ENCODE results near the gene COPG2.
A peak's percentile ranks its signal among the peaks of the same experiment; 100 is the strongest.

Gene COPG2

DNA sequence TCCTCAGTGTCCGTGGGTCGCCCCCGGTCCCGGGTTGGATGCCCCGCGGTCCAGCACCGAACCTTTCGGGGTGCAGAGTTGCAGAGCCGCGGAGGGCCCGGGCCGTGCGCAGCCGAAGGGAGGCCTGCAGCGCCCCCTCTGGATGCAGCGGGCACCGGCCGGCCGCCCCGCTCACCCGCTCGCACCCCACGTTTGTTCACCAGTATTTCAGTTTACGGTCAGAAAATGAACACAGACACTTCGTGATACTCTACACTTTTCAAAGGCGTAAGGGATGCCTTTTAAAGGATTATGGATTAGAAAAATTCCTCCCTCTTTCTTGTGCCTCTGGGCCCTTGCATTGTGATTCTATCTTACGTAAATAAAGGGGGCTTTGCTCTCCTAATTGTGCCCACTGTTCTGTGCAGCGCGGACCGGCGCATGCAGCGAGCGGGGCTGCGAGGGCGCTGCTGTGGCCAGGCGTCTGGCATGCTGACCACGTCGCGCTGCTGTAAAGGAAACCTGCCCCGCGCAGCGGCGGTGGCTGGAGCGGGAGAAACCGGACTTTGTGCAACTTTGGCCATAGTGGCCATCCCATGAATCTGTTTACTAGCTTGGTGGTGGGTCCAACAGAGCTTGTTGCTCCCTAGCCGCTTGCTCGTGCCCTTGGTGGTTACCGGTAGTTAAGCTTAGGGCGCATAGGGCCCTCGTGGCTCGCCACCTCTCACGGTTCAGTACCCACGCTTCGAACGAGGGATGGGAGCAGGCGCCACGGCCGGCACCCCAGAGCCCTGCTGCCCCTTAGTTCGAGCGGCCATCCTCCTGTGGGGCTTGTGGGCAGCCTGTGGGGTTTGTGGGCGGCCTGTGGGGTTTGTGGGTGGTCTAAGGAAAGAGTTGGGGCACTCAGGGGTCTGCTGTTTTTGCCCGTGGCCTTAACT, 177.4 kb downstream of the COPG2 start:
- peak overlapping the region; percentile 78 for H3K4me2 ChIP-seq (ENCODE audit: low read length, poor library complexity, severe bottlenecking)
- peak overlapping the region; percentile 86 for H2BK15ac ChIP-seq (ENCODE audit: low read depth, poor library complexity, severe bottlenecking)
- H3K36me3 ChIP-seq (ENCODE audit: control insufficient read depth in 1 of 2, insufficient read depth in 2 of 2, low read depth in 1 of 2, low read length in 2 of 2), result peaks cover 0 to 14% of the 10 kb centered on the region in 2 experiments
- peak overlapping the region; percentile 64 to 85 for H2BK12ac ChIP-seq (ENCODE audit: low read length in 2 of 2)
- no peaks in the 10 kb centered on the region for H3K9me3 ChIP-seq (ENCODE audit: control insufficient read depth, low read length)
- H3K27me3 ChIP-seq (ENCODE audit: control insufficient read depth in 1 of 2, insufficient read depth in 1 of 2, low read length in 2 of 2), result peaks cover 0 to 21% of the 10 kb centered on the region in 2 experiments
- H2AK5ac ChIP-seq (ENCODE audit: low read length, severe bottlenecking), result peak overlapping the region; percentile 58
- H3K79me1 ChIP-seq (replicated peaks; ENCODE audit: low read length, poor library complexity, severe bottlenecking), result no peaks in the 10 kb centered on the region
- H2BK5ac ChIP-seq (ENCODE audit: low read depth, low read length, poor library complexity, severe bottlenecking), result peak overlapping the region; percentile 90
- peak; percentile 77 for DNase-seq
- peak overlapping the region; percentile 14 for H2AFZ ChIP-seq (ENCODE audit: low read depth, low read length)
- H3K4me3 ChIP-seq (ENCODE audit: insufficient read depth in 1 of 2, low read depth in 1 of 2, low read length in 2 of 2), result peak overlapping the region; percentile 68 to 79
- H3K27ac ChIP-seq (ENCODE audit: low read length, poor library complexity, severe bottlenecking), result peak overlapping the region; percentile 84
- H3K9ac ChIP-seq (ENCODE audit: low read length), result peak overlapping the region; percentile 75
- peak overlapping the region; percentile 87 for H2BK120ac ChIP-seq (ENCODE audit: low read depth, low read length)
- H3K4me1 ChIP-seq (ENCODE audit: control insufficient read depth, insufficient read depth, low read depth, low read length), result peaks cover 16% of the 10 kb centered on the region
- H4K8ac ChIP-seq (ENCODE audit: low read length), result peak overlapping the region; percentile 70
- H3K18ac ChIP-seq (ENCODE audit: low read depth in 1 of 2, low read length in 2 of 2), result peak overlapping the region; percentile 49 to 98
- H4K91ac ChIP-seq (ENCODE audit: low read length), result peak overlapping the region; percentile 93
- WGBS, result 51% methylated on average over 59 of the region's 62 CpGs
- peak overlapping the region in 1 of 2 experiments; percentile 9 for H3K14ac ChIP-seq (ENCODE audit: low read length in 2 of 2)
- H3K4ac ChIP-seq (ENCODE audit: low read depth in 1 of 2, low read length in 2 of 2), result peak overlapping the region; percentile 73 to 80
- H3K23ac ChIP-seq (ENCODE audit: low read length in 2 of 2), result peak overlapping the region in 1 of 2 experiments; percentile 26

DNA sequence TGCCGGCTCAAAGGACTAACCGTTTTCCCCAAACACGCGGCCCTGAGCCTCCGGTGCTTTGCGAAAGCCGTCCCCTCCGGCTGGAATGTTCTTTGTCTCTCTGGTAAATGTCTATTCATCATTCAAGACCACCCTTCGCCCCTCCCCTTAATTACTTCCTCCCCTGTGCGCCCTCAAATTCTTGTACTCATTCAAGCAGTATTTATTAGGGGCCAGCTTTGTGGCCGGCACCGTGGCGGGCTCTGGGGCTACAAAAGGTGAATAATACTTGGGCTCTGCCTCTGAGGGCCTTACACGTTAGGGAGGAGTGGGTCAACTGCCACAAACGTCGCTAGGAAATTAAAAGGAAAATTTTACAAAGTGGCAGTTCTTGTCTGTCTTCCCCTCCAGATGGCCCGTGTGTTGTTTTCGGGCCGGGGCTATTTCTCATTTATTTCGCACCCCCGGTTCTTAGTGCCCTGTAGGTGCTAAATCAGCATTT, 178.2 kb downstream of the COPG2 start:
- peak overlapping the region in 1 of 2 experiments; percentile 32 for H3K4me3 ChIP-seq (ENCODE audit: insufficient read depth in 1 of 2, low read depth in 1 of 2, low read length in 2 of 2)
- peak overlapping the region; percentile 77 for H4K91ac ChIP-seq (ENCODE audit: low read length)
- H2BK15ac ChIP-seq (ENCODE audit: low read depth, poor library complexity, severe bottlenecking), result peak overlapping the region; percentile 86
- peak overlapping the region; percentile 49 to 52 for H3K18ac ChIP-seq (ENCODE audit: low read depth in 1 of 2, low read length in 2 of 2)
- peak overlapping the region in 1 of 2 experiments; percentile 64 for H2BK12ac ChIP-seq (ENCODE audit: low read length in 2 of 2)
- H2AK5ac ChIP-seq (ENCODE audit: low read length, severe bottlenecking), result peak overlapping the region; percentile 44
- H3K4me1 ChIP-seq (ENCODE audit: control insufficient read depth, insufficient read depth, low read depth, low read length), result peaks cover 18% of the 10 kb centered on the region
- peak overlapping the region; percentile 17 for H3K9ac ChIP-seq (ENCODE audit: low read length)
- H3K27ac ChIP-seq (ENCODE audit: low read length, poor library complexity, severe bottlenecking), result peak overlapping the region; percentile 82
- H3K4me2 ChIP-seq (ENCODE audit: low read length, poor library complexity, severe bottlenecking), result peak overlapping the region; percentile 78
- H2AFZ ChIP-seq (ENCODE audit: low read depth, low read length), result no peak overlapping the region
- DNase-seq, result peak; percentile 30
- peak overlapping the region; percentile 28 for H4K8ac ChIP-seq (ENCODE audit: low read length)
- H3K9me3 ChIP-seq (ENCODE audit: control insufficient read depth, low read length), result no peaks in the 10 kb centered on the region
- H3K27me3 ChIP-seq (ENCODE audit: control insufficient read depth in 1 of 2, insufficient read depth in 1 of 2, low read length in 2 of 2), result peaks cover 0 to 26% of the 10 kb centered on the region in 2 experiments
- no peak overlapping the region for H3K23ac ChIP-seq (ENCODE audit: low read length in 2 of 2)
- peaks cover 0 to 16% of the 10 kb centered on the region in 2 experiments for H3K36me3 ChIP-seq (ENCODE audit: control insufficient read depth in 1 of 2, insufficient read depth in 2 of 2, low read depth in 1 of 2, low read length in 2 of 2)
- H3K14ac ChIP-seq (ENCODE audit: low read length in 2 of 2), result peak overlapping the region in 1 of 2 experiments; percentile 33
- peak overlapping the region; percentile 56 for H2BK120ac ChIP-seq (ENCODE audit: low read depth, low read length)
- H3K79me1 ChIP-seq (replicated peaks; ENCODE audit: low read length, poor library complexity, severe bottlenecking), result no peaks in the 10 kb centered on the region
- H3K4ac ChIP-seq (ENCODE audit: low read depth in 1 of 2, low read length in 2 of 2), result peak overlapping the region; percentile 57 to 80
- WGBS, result 56% methylated on average over 21 of the region's 21 CpGs
- H2BK5ac ChIP-seq (ENCODE audit: low read depth, low read length, poor library complexity, severe bottlenecking), result peak overlapping the region; percentile 90

DNA sequence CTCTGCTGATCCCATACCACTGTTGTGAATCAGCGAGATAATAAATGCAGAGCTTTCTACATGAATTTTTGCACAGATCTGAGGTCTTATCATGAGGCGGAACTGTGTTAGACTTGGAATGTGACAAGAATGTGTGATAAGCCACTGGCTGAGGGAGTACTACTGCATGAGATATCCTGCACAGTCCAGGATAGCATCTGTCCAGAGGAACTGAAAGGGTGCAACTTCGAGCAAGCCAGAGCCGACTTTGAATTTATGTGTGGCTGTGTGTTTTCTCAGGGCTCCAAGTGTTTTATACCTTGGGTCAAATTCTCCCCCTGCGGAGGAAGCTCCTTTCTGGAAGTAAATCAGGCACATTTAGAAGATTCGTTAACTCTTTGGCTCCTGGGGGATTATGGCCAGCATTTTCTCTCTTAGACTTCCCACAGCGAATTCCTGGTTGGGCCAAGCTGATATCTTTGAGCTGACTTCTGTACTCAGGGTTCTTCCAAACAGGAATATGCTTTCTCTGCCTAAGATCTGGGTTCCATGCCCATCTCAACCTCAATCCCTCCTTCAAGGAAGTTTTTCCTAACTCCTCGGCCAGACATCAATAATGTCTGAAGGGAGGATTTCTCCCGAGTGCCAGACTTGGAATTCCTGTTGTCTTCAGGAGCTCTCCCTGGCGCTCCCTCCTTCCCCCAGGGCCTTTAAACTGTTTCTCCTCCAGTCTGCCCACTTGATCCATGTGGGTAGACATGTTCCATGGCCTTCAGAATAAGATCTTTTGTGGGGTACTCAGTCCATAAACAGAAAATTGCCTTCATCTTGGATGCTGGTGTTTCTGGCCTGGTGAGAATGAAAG, 179.2 kb downstream of the COPG2 start:
- Histone ChIP-seq H2BK5ac (ENCODE audit: low read depth, low read length, poor library complexity, severe bottlenecking) (peak overlapping the region; percentile 81), H4K8ac (ENCODE audit: low read length) (peak overlapping the region; percentile 69), H3K4me1 (ENCODE audit: control insufficient read depth, insufficient read depth, low read depth, low read length) (peaks cover 17% of the 10 kb centered on the region), H2BK120ac (ENCODE audit: low read depth, low read length) (peak overlapping the region; percentile 88), H3K36me3 (ENCODE audit: control insufficient read depth in 1 of 2, insufficient read depth in 2 of 2, low read depth in 1 of 2, low read length in 2 of 2) (peaks cover 0 to 16% of the 10 kb centered on the region in 2 experiments), H3K79me1 (replicated peaks; ENCODE audit: low read length, poor library complexity, severe bottlenecking) (no peaks in the 10 kb centered on the region), H3K14ac (ENCODE audit: low read length in 2 of 2) (peak overlapping the region; percentile 44 to 48), H3K18ac (ENCODE audit: low read depth in 1 of 2, low read length in 2 of 2) (peak overlapping the region; percentile 59 to 91), H2BK15ac (ENCODE audit: low read depth, poor library complexity, severe bottlenecking) (peak overlapping the region; percentile 18), H2BK12ac (ENCODE audit: low read length in 2 of 2) (peak overlapping the region; percentile 51 to 59), H2AK5ac (ENCODE audit: low read length, severe bottlenecking) (peak overlapping the region; percentile 96), H3K27ac (ENCODE audit: low read length, poor library complexity, severe bottlenecking) (peak overlapping the region; percentile 80), H3K9me3 (ENCODE audit: control insufficient read depth, low read length) (no peaks in the 10 kb centered on the region), H3K9ac (ENCODE audit: low read length) (no peak overlapping the region), H3K4me3 (ENCODE audit: insufficient read depth in 1 of 2, low read depth in 1 of 2, low read length in 2 of 2) (no peak overlapping the region), H3K4ac (ENCODE audit: low read depth in 1 of 2, low read length in 2 of 2) (peak overlapping the region; percentile 85 to 97), H3K23ac (ENCODE audit: low read length in 2 of 2) (no peak overlapping the region), H2AFZ (ENCODE audit: low read depth, low read length) (no peak overlapping the region), H4K91ac (ENCODE audit: low read length) (peak overlapping the region; percentile 88), H3K27me3 (ENCODE audit: control insufficient read depth in 1 of 2, insufficient read depth in 1 of 2, low read length in 2 of 2) (peaks cover 0 to 34% of the 10 kb centered on the region in 2 experiments), H3K4me2 (ENCODE audit: low read length, poor library complexity, severe bottlenecking) (peak overlapping the region; percentile 32)
- DNase-seq, result peak; percentile 78
- 25% methylated on average over 10 of the region's 10 CpGs for WGBS
